GM12875 (cell line): ENCODE measurements around the gene UBTD2.

Experiments used
- H3K4me3 ChIP-seq: one replicate; pipeline ENCODE4 v1.5.1; 2011; ENCODE audit warnings: low read depth, low read length, control low read depth
- TF ChIP-seq, protein P1 (sequence below): IDR thresholded peaks from 2 replicates; pipeline ENCODE4 v1.5.1; 2011; ENCODE audit warnings: low read depth, mild to moderate bottlenecking, control low read depth, inconsistent platforms, low read length, moderate library complexity, borderline replicate concordance; ENCODE audit not compliant: insufficient read depth

UBTD2 gene

DNA sequence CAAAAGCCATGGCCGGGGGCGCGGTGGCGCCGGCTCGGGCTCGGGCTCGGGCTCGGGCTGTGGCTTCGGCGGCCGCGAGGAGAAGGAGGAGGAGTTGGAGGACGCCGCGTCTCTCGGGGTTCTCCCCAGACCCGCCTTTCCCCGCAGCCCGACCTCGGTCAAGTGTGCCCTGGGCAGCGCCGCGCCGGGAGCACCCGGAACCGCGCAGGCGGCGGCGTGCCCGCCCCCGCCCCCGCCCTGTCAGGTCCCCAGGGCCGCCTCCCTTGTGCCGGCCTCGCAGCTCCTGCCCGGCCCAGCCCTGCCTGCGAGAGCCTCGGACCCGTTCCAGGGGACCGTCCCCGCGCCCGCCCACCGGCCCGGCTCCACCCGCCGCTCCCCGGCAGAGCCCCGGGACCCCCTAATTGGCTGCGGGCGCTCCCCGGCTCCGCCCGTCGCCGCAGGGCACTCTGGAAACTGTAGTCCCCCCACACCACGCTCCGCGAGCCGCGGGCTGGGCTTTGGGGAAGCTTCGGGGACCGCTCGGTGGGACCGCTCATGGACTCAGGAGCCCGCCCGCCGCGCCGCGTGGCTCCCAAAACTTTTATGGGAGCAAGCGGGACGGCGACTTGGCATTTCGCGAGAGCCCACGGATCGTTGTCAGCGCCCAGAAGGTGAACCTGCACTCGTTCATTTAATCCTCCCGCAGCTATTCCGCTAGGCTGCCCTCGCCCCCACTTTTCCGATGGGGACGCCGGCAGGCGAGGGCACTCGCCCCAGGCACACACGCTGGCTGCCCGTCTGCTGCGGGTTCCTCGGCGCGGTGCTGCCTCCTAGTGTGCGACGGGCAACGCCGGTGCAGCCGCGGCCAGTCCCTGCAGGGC is 95.3 kb downstream of the UBTD2 start, which contains the start of gene STK10:
STK10 (minus strand) TSS at position 192 of the 860 bp plus-strand sequence; CDS start at position 10, 182 bp downstream.
- TF ChIP-seq, protein P1, sequence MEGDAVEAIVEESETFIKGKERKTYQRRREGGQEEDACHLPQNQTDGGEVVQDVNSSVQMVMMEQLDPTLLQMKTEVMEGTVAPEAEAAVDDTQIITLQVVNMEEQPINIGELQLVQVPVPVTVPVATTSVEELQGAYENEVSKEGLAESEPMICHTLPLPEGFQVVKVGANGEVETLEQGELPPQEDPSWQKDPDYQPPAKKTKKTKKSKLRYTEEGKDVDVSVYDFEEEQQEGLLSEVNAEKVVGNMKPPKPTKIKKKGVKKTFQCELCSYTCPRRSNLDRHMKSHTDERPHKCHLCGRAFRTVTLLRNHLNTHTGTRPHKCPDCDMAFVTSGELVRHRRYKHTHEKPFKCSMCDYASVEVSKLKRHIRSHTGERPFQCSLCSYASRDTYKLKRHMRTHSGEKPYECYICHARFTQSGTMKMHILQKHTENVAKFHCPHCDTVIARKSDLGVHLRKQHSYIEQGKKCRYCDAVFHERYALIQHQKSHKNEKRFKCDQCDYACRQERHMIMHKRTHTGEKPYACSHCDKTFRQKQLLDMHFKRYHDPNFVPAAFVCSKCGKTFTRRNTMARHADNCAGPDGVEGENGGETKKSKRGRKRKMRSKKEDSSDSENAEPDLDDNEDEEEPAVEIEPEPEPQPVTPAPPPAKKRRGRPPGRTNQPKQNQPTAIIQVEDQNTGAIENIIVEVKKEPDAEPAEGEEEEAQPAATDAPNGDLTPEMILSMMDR = peak; percentile 90
- H3K4me3 ChIP-seq = peak within 1 kb of the TSS; percentile 86

DNA sequence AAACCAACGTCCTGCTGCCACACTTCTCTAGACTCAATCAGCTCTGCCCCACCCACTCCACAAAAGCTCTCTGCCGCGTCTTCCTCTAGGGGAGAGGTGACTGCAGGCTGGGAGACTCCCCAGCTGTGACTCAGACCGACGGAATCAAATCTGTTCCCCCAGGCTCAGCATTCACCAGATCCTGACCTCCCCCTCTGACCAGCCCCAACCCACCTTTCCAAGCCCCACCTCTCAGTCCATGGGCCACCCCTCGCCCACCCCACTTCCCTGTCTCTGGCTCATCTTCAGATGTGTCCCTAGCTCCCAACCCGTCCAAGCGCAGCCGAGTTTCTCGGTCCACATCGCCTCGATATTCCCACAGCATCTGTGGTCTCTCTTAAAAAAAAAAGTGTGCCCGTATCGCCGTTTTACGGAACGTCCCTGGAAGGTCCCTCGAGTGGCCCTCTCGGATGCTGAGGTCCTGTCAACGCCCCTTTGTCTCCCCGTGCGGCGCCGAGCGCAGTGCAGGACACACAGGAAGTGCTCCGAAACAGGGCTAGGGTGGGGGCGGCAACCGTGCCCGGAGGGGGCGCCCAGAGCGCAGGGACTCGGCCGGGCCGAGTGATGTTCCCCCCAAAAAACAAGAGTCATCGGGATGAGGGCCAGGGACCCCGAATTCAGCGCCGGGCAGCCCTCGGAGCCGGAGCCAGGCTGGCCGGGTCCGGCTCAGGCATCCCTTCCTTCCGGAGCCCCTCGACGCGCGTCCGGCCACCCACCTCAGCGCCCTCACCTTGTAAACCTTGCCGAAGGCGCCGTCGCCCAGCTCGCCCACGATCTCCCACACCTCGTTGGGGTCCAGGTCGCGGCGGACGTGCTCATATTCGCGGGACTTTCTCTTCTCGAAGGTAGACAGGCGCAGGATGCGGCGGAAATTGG is 96.2 kb downstream of the UBTD2 start:
- TF ChIP-seq, protein P1 = 0 out of 2 replicates have a peak, but pooled peaks have one; percentile 3
- H3K4me3 ChIP-seq = peak overlapping the region; percentile 86

DNA sequence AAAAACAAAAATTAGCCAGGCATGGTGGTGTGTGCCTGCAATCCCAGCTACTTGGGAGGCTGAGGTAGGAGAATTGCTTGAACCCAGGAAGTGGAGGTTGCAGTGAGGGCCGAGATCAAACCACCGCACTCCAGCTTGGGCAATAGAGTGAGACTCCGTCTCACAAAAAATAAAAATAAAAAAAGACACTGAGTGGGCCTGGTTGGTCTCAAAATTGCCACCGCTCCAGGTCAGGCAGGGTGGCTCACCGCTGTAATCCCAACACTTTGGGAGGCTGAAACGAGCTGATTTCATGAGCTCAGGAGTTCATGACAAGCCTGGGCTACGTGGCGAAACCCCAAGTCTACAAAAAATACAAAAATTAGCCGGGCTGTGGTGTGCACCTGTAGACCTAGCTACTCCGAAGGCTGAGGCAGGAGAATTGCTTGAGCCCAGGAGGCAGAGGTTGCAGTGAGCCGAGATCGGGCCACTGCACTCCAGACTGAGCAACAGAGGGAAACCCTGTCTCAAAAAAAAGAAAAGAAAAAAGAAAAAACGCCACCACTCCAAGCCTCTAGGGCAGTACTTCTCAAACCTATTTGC is 97.4 kb downstream of the UBTD2 start:
- peak overlapping the region; percentile 86 for H3K4me3 ChIP-seq
- TF ChIP-seq, protein P1 = no peak

DNA sequence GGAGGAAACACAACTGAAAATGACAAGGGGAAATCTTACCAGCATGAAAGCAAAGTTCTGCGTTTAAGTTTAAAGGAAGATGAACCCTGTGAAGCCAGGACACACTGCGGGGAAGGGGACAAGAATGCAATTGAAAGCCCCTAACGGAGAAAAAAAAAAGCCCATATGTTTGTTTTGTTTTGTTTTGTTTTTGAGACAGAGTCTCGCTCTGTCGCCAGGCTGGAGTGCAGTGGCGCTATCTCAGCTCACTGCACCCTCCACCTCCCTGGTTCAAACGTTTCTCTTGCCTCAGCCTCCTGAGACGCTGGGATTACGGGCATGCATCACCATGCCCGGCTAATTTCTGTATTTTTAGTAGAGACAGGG is 98.5 kb downstream of the UBTD2 start:
- H3K4me3 ChIP-seq = peak overlapping the region; percentile 86
- TF ChIP-seq, protein P1 = no peak

DNA sequence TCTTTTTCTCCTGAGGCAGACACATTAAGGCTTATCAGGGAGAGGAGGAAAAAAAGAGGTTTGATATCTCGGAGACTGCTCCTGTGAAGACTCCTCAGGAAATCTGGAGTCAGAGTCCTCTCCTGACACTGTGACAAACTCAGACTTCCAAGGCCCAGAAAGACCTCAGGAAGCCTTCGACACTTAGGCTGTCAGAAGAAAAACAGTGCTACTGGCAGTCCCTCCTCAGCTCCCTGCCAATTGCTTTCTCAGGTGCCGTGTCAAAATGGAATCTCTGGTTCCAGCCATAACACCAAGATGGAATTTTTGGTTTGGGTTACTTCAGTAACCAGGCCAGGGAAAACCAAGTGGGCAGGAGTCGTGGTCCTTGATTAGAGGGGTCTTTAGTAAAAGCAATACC is 99.7 kb downstream of the UBTD2 start:
- H3K4me3 ChIP-seq = no peak overlapping the region
- TF ChIP-seq, protein P1 = no peak

DNA sequence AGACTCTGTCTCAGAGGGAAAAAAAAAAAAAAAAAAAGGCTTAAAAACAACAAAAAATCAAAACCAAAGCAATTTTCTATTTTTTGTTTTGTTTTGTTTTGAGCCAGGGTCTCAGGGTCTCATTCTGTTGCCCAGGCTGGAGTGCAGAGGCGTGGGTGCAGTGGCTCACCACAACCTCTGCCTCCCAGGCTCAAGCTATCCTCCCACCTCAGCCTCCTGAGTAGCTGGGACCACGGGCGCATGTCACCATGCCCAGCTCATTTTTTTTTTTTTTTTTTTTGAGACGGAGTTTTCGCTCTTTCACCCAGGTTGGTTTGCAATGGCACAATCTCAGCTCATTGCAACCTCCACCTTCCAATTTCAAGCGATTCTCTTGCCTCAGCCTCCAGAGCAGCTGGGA is 101.3 kb downstream of the UBTD2 start:
- no peak overlapping the region for H3K4me3 ChIP-seq
- TF ChIP-seq, protein P1 = no peak
